OCI-LY3 (cell line): ENCODE measurements around the gene ITPA.

Experiments
- H2AFZ ChIP-seq: fragments of 200-600, 300-600 bp; shearing (Covaris generic); 2 replicates; pipeline ENCODE4 v1.6.0; 2014; ENCODE audit warnings: antibody characterized with exemption, low read depth, low read length
- H3K27ac ChIP-seq: fragments of 200-600, 300-600 bp; sonication (generic); 2 replicates; pipeline ENCODE4 v1.5.1; 2014; ENCODE audit warnings: mild to moderate bottlenecking, low read length, moderate library complexity, mixed read lengths
- H3K27me3 ChIP-seq: fragments of 200-600, 300-600 bp; sonication (generic); 2 replicates; pipeline ENCODE4 v1.6.1; 2014; ENCODE audit warnings: low read depth, low read length, mixed read lengths
- H3K36me3 ChIP-seq: fragments of 200-600, 300-600 bp; sonication (generic); replicated peaks from 2 replicates; pipeline ENCODE3; 2014; ENCODE audit warnings: low read depth, low read length, mixed read lengths
- H3K4me1 ChIP-seq: fragments of 300-600, 200-600 bp; sonication (generic); 2 replicates; pipeline ENCODE4 v1.6.1; 2014; ENCODE audit warnings: low read length, mixed read lengths
- H3K4me2 ChIP-seq: fragments of 200-600, 300-600 bp; sonication (generic); 2 replicates; pipeline ENCODE4 v1.6.1; 2014; ENCODE audit warnings: low read length, mixed read lengths
- H3K4me3 ChIP-seq: fragments of 300-600, 200-600 bp; sonication (generic); 2 replicates; pipeline ENCODE4 v1.5.1; 2014; ENCODE audit warnings: antibody characterized with exemption, mild to moderate bottlenecking, low read length, moderate library complexity
- H3K79me2 ChIP-seq: fragments of 300-600, 200-600 bp; shearing (Covaris generic); 2 replicates; pipeline ENCODE4 v1.6.1; 2014; ENCODE audit warnings: mild to moderate bottlenecking, low read length, mixed read lengths
- H3K9ac ChIP-seq: fragments of 300-600, 200-600 bp; shearing (Covaris generic); 2 replicates; pipeline ENCODE4 v1.6.0; 2014; ENCODE audit warnings: mild to moderate bottlenecking, low read length, moderate library complexity
- H3K9me3 ChIP-seq: fragments of 200-600, 300-600 bp; shearing (Covaris generic); 2 replicates; pipeline ENCODE4 v1.6.1; 2014; ENCODE audit warnings: low read length, mixed read lengths; ENCODE audit not compliant: insufficient read depth
- H4K20me1 ChIP-seq: fragments of 200-600, 300-600 bp; sonication (generic); 2 replicates; pipeline ENCODE4 v1.6.1; 2016; ENCODE audit warnings: low read length, mixed read lengths; ENCODE audit not compliant: insufficient read depth
- CTCF ChIP-seq: fragments of 200-600, 300-600 bp; sonication (generic); IDR thresholded peaks from 2 replicates; pipeline ENCODE4 v1.5.1; 2014; ENCODE audit warnings: antibody characterized with exemption, low read length, low read depth
- EZH2phosphoT487 ChIP-seq: fragments of 200-600 bp; shearing (Covaris generic); IDR thresholded peaks from 2 replicates; pipeline ENCODE4 v1.6.1; 2018; ENCODE audit warnings: antibody characterized with exemption, mixed run types, low read depth

Gene ITPA

DNA sequence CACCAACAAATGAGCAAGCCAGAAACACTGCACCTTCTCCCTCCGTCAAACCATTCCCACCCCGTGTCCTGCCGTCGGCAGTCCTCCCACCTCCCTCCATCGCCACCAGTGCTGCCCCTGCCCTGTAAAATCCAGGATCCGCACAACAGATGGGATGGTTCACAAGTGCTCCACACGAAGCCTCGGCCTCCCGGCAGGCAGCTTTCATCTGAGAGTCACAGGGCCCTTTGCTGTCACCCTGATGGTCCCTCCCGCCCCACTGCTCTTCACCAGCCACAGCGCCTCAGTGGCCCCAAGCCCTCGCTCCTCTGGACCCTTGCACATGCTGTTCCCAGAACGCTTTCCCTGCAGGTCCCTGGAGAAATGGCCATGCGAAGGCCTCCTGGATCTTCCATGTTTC is 17.6 kb downstream of the ITPA start:
- Histone ChIP-seq H3K9me3 (no peaks in the 10 kb centered on the region), H3K27me3 (no peaks in the 10 kb centered on the region), H4K20me1 (peaks cover 5% of the 10 kb centered on the region; the same call in 1 of the 2 replicates), H3K9ac (no peak overlapping the region), H3K4me2 (no peak overlapping the region), H3K4me1 (no peaks in the 10 kb centered on the region), H2AFZ (no peak overlapping the region), H3K4me3 (no peak overlapping the region), H3K79me2 (no peaks in the 10 kb centered on the region), H3K27ac (no peak overlapping the region), H3K36me3 (peaks cover 13% of the 10 kb centered on the region)
- TF ChIP-seq EZH2phosphoT487 (no peak), CTCF (no peak)

DNA sequence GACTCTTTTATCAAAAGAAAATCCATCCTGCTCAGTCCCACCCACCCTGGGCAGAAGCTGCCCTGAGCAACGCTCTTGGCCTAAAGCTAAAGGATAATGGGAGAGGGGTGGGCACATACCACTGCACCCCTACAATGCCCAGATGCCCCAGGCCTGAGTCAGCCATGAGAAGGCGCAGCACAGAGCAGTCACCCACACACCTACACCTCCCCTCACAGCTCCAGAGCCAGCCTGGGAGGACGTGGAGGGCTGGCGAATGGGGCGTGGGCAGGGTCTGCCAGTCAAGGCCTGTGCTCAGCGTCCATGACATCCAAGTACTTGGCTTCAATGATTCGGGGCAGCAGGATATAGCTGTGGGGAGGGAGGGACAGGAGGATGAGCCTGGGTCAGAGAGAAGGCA is 18.2 kb downstream of the ITPA start:
- H3K9me3 ChIP-seq = no peaks in the 10 kb centered on the region
- no peaks in the 10 kb centered on the region for H3K4me1 ChIP-seq
- H3K4me3 ChIP-seq = no peak overlapping the region
- TF ChIP-seq CTCF = no peak
- TF ChIP-seq EZH2phosphoT487 = no peak
- peaks cover 10% of the 10 kb centered on the region for H3K36me3 ChIP-seq
- no peak overlapping the region for H2AFZ ChIP-seq
- no peak overlapping the region for H3K4me2 ChIP-seq
- no peaks in the 10 kb centered on the region for H3K27me3 ChIP-seq
- no peak overlapping the region for H3K9ac ChIP-seq
- H3K27ac ChIP-seq = no peak overlapping the region
- H4K20me1 ChIP-seq = peaks cover 5% of the 10 kb centered on the region; the same call in 1 of the 2 replicates
- no peaks in the 10 kb centered on the region for H3K79me2 ChIP-seq

- no peak overlapping the region for H3K4me3 ChIP-seq
- H4K20me1 ChIP-seq = peaks cover 5% of the 10 kb centered on the region; the same call in 1 of the 2 replicates
- no peaks in the 10 kb centered on the region for H3K9me3 ChIP-seq
- no peaks in the 10 kb centered on the region for H3K27me3 ChIP-seq
- H3K27ac ChIP-seq = no peak overlapping the region
- H3K4me1 ChIP-seq = no peaks in the 10 kb centered on the region
- TF ChIP-seq EZH2phosphoT487 (no peak), CTCF (no peak)
- no peak overlapping the region for H3K9ac ChIP-seq
- H3K79me2 ChIP-seq = no peaks in the 10 kb centered on the region
- no peak overlapping the region for H3K4me2 ChIP-seq
- H2AFZ ChIP-seq = no peak overlapping the region
- peaks cover 6% of the 10 kb centered on the region for H3K36me3 ChIP-seq
Measured at GRCh38 chr20:3227936-3228749, 18.8 kb downstream of the ITPA start.

- Histone ChIP-seq H3K27ac (no peak overlapping the region), H3K79me2 (no peaks in the 10 kb centered on the region), H4K20me1 (peaks cover 5% of the 10 kb centered on the region; the same call in 1 of the 2 replicates), H3K4me3 (no peak overlapping the region), H3K9ac (no peak overlapping the region), H3K27me3 (no peaks in the 10 kb centered on the region), H3K4me1 (no peaks in the 10 kb centered on the region), H3K36me3 (peaks cover under 1% of the 10 kb centered on the region), H3K9me3 (no peaks in the 10 kb centered on the region), H2AFZ (no peak overlapping the region), H3K4me2 (no peak overlapping the region)
- TF ChIP-seq CTCF = no peak
- no peak for TF ChIP-seq EZH2phosphoT487
Measured at GRCh38 chr20:3228750-3229032, 19.4 kb downstream of the ITPA start.
